Endodermal cell (in vitro differentiated cells): Measurements from ENCODE around the gene RAB39B. TPM values are rescaled to one million over a fixed set of nuclear protein-coding genes. Genes with fewer than 3 reads are reported as not detected.

Experiments
- DNase-seq: peaks from one replicate; pipeline ENCODE4 v3.0.0-alpha.2; 2017
- H3K27ac ChIP-seq: 2 replicates; pipeline ENCODE4 v1.5.1; 2013; ENCODE audit warnings: mild to moderate bottlenecking, low read depth, low read length, moderate library complexity
- H3K27me3 ChIP-seq: 2 replicates; pipeline ENCODE4 v1.6.1; 2013; ENCODE audit warnings: mild to moderate bottlenecking, low read length, moderate library complexity; ENCODE audit not compliant: insufficient read depth, control insufficient read depth, poor library complexity, severe bottlenecking
- H3K36me3 ChIP-seq: 2 replicates; pipeline ENCODE4 v1.7.0; 2013; ENCODE audit warnings: mild to moderate bottlenecking, low read length, moderate library complexity; ENCODE audit not compliant: control insufficient read depth, insufficient read depth
- H3K4me1 ChIP-seq: one replicate; pipeline ENCODE4 v1.7.0; 2013; ENCODE audit warnings: low read length; ENCODE audit not compliant: control insufficient read depth, insufficient read depth
- H3K4me3 ChIP-seq: 2 replicates; pipeline ENCODE4 v1.5.1; 2013; ENCODE audit warnings: mild to moderate bottlenecking, low read length, moderate library complexity
- H3K9ac ChIP-seq: 2 replicates; pipeline ENCODE4 v1.6.1; 2013; ENCODE audit warnings: mild to moderate bottlenecking, low read length, moderate library complexity; ENCODE audit not compliant: poor library complexity, severe bottlenecking; ENCODE audit errors: extremely low read depth
- H3K9me3 ChIP-seq: 2 replicates; pipeline ENCODE4 v1.6.1; 2013; ENCODE audit warnings: mild to moderate bottlenecking, low read length, moderate library complexity; ENCODE audit not compliant: control insufficient read depth
- H3K27ac Mint-ChIP-seq: 2 replicates; pipeline ENCODE4 v1.8.0; 2020; ENCODE audit warnings: mixed read lengths
- H3K27me3 Mint-ChIP-seq: 2 replicates; pipeline ENCODE4 v1.8.0; 2021; ENCODE audit warnings: mild to moderate bottlenecking, mixed read lengths; ENCODE audit not compliant: insufficient read depth
- H3K36me3 Mint-ChIP-seq: 2 replicates; pipeline ENCODE4 v1.8.0; 2020; ENCODE audit warnings: low read depth, mixed read lengths
- H3K4me1 Mint-ChIP-seq: 2 replicates; pipeline ENCODE4 v1.8.0; 2020; ENCODE audit warnings: mixed read lengths
- H3K4me3 Mint-ChIP-seq: 2 replicates; pipeline ENCODE4 v1.8.0; 2020; ENCODE audit warnings: mild to moderate bottlenecking, moderate library complexity, mixed read lengths
- H3K9me3 Mint-ChIP-seq: 2 replicates; pipeline ENCODE4 v1.8.0; 2020; ENCODE audit warnings: mild to moderate bottlenecking, mixed read lengths
- CTCF ChIP-seq: fragments of 200-600 bp; sonication (generic); conservative IDR thresholded peaks from 2 replicates; pipeline ENCODE4 v1.5.0; 2021; ENCODE audit warnings: antibody characterized with exemption, mild to moderate bottlenecking
- WGBS, 2 experiments: methylation state at CpG; one replicate each; pipeline versions ENCODE4 v1.1.5 to v1.1.7; 2013; ENCODE audit warnings: missing lambda C conversion rate in 2 of 2, mixed read lengths in 1 of 2; ENCODE audit not compliant: insufficient coverage in 1 of 2, insufficient read length in 1 of 2; 5-methylcytosine and 5-hydroxymethylcytosine counted together
- total RNA-seq, 2 donors: library from RNA; stranded (reverse); fragmentation: NEBNext Ultra II Directional in 1 of 2; extraction: Animal tissue kit (Norgen Biotek cat#: 25700) in 1 of 2; gene quantifications; 2 replicates in 1 of 2; 3 replicates in 1 of 2; pipeline ENCODE4 v1.2.1, GENCODE V29; 2021

The RAB39B gene
- total RNA-seq, 2 donors from 2014 or later: 3.7 to 5.1 TPM

GRCh38 chrX:155262970-155263754, 1.1 kb downstream of the RAB39B start:
- Mint-ChIP-seq H3K36me3 (peaks cover 4% of the 10 kb centered on the region), H3K27me3 (no peaks in the 10 kb centered on the region), H3K4me1 (no peaks in the 10 kb centered on the region), H3K9me3 (peaks cover 37% of the 10 kb centered on the region), H3K4me3 (peak overlapping the region; percentile 75), H3K27ac (no peak overlapping the region)
- Histone ChIP-seq H3K4me1 (no peaks in the 10 kb centered on the region), H3K36me3 (no peaks in the 10 kb centered on the region), H3K9ac (no peak overlapping the region), H3K4me3 (peak overlapping the region; percentile 81), H3K9me3 (no peaks in the 10 kb centered on the region), H3K27me3 (no peaks in the 10 kb centered on the region), H3K27ac (no peak overlapping the region)
- DNase-seq: no peak
- TF ChIP-seq CTCF: no peak
- 60% methylated on average over 3 of the region's 5 CpGs; no CpG with 5 or more reads in 1 of the 2 experiments for WGBS, 2 experiments

- Mint-ChIP-seq H3K27ac (no peak overlapping the region), H3K4me1 (no peaks in the 10 kb centered on the region), H3K9me3 (peaks cover 33% of the 10 kb centered on the region), H3K36me3 (peaks cover 4% of the 10 kb centered on the region), H3K4me3 (no peak overlapping the region), H3K27me3 (no peaks in the 10 kb centered on the region)
- 93 to 100% methylated on average over 1 to 3 of the region's 3 CpGs for WGBS, 2 experiments
- Histone ChIP-seq H3K27ac (no peak overlapping the region), H3K9me3 (no peaks in the 10 kb centered on the region), H3K36me3 (no peaks in the 10 kb centered on the region), H3K4me3 (no peak overlapping the region), H3K27me3 (no peaks in the 10 kb centered on the region), H3K4me1 (no peaks in the 10 kb centered on the region), H3K9ac (no peak overlapping the region)
- DNase-seq: no peak
- no peak for TF ChIP-seq CTCF
These were observed 4.5 kb downstream of the RAB39B start for GRCh38 chrX:155259752-155260151.

- Mint-ChIP-seq H3K27me3 (no peaks in the 10 kb centered on the region), H3K9me3 (peaks cover 37% of the 10 kb centered on the region), H3K4me3 (no peak overlapping the region), H3K27ac (no peak overlapping the region), H3K4me1 (no peaks in the 10 kb centered on the region), H3K36me3 (no peaks in the 10 kb centered on the region)
- WGBS, 2 experiments: no CpG with 5 or more reads among the region's 1 CpG
- Histone ChIP-seq H3K27ac (no peak overlapping the region), H3K9me3 (no peaks in the 10 kb centered on the region), H3K4me1 (no peaks in the 10 kb centered on the region), H3K27me3 (no peaks in the 10 kb centered on the region), H3K4me3 (no peak overlapping the region), H3K9ac (no peak overlapping the region), H3K36me3 (no peaks in the 10 kb centered on the region)
- DNase-seq: no peak
- no peak for TF ChIP-seq CTCF
These were observed 12.9 kb downstream of the RAB39B start for GRCh38 chrX:155251391-155251790.
